ENCODE measurements around the gene N4BP3. TPM values are rescaled to one million over a fixed set of nuclear protein-coding genes. Genes with fewer than 3 reads are reported as not detected.

N4BP3 gene
- total RNA-seq, 1 donor from 2014 or later, result 1.8 TPM

DNA sequence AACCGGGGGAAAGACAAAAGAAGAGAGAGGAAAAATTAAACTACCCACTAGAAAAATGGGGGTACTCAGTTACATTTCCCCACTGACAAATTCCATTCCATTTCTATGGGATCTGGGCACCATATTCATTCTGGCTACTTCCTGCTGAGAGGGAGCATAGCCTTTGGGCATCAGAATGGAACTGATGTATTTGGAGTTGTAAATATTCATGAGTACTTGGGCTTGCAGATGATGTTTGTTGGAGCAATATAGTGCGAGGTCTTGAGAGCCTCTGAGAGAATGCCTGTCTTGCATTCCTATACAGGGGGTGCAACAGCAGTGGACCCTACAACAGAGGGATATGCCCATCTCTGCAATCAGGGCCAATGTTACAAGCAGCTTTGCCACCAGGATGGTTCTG lies 57.1 kb downstream of the N4BP3 start:
- no peaks in the 10 kb centered on the region for H3K9me3 ChIP-seq (replicated peaks)

DNA sequence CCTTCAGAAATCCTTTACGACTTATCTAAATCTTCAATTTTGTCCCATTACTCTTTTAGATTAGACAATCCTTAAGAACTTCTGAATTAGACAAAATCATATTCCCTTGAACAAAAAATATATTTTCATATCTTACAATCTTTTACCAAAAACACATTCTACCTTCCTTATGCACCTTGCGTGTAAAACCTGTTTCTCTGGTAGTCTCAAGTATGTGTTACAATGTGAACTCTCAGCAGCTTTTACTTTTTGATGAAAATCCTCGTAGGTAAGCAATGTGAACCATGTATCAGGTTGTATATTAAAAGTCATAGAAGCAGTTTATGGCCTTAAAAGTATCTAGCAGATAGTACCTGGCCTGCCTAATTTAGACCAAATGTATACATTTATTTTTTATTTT lies 61.1 kb downstream of the N4BP3 start:
- TF ChIP-seq, protein P1, sequence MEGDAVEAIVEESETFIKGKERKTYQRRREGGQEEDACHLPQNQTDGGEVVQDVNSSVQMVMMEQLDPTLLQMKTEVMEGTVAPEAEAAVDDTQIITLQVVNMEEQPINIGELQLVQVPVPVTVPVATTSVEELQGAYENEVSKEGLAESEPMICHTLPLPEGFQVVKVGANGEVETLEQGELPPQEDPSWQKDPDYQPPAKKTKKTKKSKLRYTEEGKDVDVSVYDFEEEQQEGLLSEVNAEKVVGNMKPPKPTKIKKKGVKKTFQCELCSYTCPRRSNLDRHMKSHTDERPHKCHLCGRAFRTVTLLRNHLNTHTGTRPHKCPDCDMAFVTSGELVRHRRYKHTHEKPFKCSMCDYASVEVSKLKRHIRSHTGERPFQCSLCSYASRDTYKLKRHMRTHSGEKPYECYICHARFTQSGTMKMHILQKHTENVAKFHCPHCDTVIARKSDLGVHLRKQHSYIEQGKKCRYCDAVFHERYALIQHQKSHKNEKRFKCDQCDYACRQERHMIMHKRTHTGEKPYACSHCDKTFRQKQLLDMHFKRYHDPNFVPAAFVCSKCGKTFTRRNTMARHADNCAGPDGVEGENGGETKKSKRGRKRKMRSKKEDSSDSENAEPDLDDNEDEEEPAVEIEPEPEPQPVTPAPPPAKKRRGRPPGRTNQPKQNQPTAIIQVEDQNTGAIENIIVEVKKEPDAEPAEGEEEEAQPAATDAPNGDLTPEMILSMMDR (IDR thresholded peaks at IDR 0.05; ENCODE audit: borderline replicate concordance), result no peak
- Histone ChIP-seq H3K36me3 (no peaks in the 10 kb centered on the region), H3K27ac (replicated peaks) (no peak overlapping the region), H3K4me1 (no peaks in the 10 kb centered on the region), H3K9me3 (replicated peaks) (no peaks in the 10 kb centered on the region), H3K4me3 (no peak overlapping the region), H3K27me3 (ENCODE audit: low read depth) (peaks cover 3% of the 10 kb centered on the region)
- no peak for DNase-seq
- intact Hi-C loops (cut with micrococcal nuclease), result no loop called here

More for the DNA sequence above, 57.1 kb downstream of the N4BP3 start:
- Histone ChIP-seq H3K27me3 (ENCODE audit: low read depth) (peaks cover 26% of the 10 kb centered on the region), H3K4me1 (no peaks in the 10 kb centered on the region), H3K4me3 (no peak overlapping the region), H3K27ac (replicated peaks) (no peak overlapping the region), H3K36me3 (no peaks in the 10 kb centered on the region)
- DNase-seq, result no peak
- intact Hi-C loops (cut with micrococcal nuclease), result no loop called here
- TF ChIP-seq, protein P1 (IDR thresholded peaks at IDR 0.05; ENCODE audit: borderline replicate concordance), result no peak

Other genes with a start within 250 kb of the N4BP3 start
- not detected for gene PROP1, start 117.3 kb upstream of the N4BP3 start, total RNA-seq
- 38.9 TPM for gene RMND5B, start 17.5 kb downstream of the N4BP3 start, total RNA-seq
- 78.1 TPM for gene NHP2, start 40.4 kb downstream of the N4BP3 start, total RNA-seq
- gene GMCL2, start 73.8 kb downstream of the N4BP3 start, total RNA-seq, result not detected
- gene HNRNPAB, start 91.0 kb downstream of the N4BP3 start, total RNA-seq, result 85.2 TPM
- 34.0 TPM for gene PHYKPL, start 119.3 kb downstream of the N4BP3 start, total RNA-seq